NCI-H774 (cell line): ENCODE measurements around the gene BMP7.

Source experiments
- DNase-seq: peaks from one replicate; lab custom pipeline; 2025; lab: John Stamatoyannopoulos, UW

The BMP7 gene

GRCh38 chr20:57266291-57267157 is at the start of gene BMP7:
Gene BMP7 (minus strand): TSS chr20:57266641. CDS start chr20:57266122, 519 bp downstream.
- DNase-seq = peak; percentile 29

- no peak for DNase-seq
These were observed 49.6 kb upstream of the BMP7 start for GRCh38 chr20:57315976-57316480.

DNA sequence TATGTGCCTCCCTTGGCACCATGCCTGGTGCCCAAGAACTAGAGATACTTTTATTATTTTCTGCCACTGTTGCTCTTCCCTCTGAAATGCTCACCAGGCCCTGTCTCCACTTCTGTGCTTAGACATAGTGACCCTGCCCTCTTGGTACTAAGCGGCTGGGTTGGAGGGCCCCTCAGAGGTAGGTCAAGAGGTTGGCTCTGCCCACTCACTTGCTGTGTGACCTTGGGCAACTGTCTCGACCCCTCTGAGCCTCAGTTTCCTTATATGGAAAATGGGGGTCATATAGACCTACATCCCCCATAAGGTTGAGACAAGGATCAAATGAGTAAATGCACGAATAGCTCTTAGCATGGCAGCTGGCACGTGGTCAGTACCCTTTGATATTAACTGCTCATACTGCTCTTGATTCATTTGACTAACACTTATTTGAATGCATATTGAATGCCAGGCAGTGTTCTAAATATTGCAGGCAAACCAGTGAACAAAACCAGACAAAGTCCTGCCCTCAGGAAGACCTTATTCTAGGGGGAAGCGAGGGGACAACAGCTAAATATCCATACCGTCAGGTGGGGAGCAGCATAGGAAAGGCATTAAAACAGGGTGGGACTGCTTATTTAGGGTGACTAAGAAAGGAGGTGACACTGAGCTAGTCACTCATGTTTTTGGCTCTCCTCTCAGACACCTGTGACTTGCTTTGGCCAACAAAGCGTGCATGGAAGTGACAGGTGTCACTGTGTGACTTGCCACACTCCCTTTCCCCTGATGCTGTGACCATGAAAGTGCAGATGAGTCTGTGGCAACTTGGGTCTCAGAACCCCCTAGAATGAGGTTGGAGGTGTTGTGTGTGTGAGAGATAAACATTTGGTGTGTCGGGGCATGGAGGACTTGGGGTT is 48.9 kb upstream of the BMP7 start:
- DNase-seq = no peak

GRCh38 chr20:57313951-57314350 is 47.5 kb upstream of the BMP7 start:
- no peak for DNase-seq

GRCh38 chr20:57313230-57313629 is 46.8 kb upstream of the BMP7 start:
- DNase-seq = no peak

DNA sequence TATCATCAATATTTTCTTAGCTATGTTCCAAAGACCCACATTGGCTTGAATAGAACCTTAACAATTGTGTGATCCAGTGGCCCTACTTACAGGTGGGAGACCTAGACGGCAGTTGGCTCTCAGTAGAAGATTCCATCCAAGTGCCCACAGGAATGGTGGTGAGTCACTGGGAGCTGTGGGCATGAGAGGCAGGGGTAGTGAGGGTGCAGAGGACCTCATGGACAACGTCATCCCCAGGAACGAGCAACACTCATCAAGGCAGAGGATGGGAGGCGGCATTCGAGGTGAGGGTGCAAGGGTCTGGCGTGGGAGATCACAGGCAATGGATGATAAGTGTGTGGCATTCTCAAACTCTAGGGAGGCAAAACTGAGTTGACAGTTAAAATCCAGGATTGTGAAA is 45.7 kb upstream of the BMP7 start:
- DNase-seq = no peak

DNA sequence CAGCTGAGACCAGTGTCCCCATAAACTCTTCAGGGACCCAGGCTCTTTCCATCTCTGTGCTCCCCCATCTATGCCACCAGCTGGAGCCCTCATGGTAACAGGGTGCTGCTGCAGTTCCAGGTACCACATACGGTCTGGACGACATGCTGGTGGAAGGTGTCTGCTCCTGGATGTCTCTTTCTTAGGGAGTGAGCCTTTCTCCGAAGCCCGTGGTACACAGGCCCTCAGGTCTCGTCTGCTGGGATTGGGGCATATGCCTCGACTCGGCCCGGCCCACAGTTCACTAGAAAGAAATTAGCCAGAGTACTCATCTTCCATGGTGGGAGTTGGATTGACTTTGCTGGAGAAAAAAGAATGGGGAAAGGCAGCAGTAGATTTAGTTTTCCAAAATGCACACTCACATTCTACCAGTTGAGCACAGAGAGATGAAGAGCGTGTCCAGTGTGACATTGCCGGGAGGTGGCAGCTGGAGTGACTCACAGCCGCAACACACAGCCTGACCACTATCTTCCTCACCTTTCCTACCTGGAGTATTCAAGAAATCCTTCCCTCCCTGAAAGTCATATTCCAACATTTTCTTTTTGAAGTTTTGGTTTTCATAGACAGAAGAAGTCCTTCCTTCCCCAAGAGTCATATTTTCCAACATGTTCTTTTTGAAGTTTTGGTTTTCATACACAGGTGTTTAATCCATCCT is 44.5 kb upstream of the BMP7 start:
- DNase-seq = no peak

GRCh38 chr20:57309544-57310115 is 43.2 kb upstream of the BMP7 start:
- no peak for DNase-seq

DNA sequence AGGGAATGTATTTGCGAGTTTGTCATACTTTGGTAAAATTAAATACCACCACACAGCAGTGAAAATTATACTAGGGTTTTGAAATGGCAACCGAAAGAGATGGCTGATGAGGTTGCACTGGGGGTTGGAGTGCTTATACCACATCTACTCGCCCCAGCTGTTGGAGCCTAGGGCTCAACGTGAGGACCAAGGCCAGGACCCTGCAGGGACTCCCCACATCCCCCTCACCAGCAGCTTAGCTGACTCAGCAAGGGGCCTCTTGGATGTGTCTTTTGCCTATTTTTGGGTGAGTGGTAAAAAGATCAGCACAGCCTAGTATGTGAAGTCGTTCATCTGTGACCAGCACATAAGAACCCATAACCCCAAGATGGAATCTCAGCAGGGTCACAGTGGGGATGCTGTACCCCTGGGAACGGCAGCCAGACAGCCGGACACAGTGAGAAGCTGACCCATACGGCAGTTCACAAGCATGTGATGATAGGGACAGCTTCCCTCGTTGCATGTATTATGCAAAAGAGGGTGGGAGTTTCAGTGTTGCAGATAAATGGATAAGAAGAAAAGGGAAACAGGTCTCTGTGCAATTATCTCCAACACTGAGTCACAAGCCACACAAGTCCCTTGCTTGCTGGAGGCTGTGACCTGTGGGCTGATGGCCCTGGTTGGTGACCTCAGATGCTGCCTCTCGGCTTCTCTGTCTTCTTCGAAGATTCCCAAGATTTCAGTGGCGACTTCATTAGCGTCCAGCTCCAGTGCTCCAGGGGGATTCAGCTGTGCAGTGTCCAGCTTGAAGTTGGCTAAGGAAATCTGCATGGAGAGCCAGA is 42.2 kb upstream of the BMP7 start:
- DNase-seq = no peak

DNA sequence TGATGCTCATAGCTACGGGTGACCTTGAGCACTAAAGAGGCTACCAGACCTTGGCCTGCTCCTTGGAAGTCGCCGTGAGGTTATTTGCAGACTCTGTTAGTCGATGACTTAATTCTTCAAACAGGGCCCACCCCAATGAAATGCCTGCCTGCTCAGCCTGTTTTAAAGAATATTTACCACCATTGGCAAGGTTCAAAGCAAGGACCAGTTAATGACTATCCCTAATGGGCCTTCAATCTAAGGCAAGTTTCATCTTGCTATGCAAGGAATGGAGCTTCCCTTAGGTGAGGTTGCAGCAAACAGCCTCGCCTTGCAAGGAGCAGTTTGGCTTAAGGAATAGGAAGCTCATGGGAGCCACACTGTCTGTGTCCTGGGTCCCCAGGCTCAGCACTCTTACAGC is 40.3 kb upstream of the BMP7 start:
- DNase-seq = no peak

DNA sequence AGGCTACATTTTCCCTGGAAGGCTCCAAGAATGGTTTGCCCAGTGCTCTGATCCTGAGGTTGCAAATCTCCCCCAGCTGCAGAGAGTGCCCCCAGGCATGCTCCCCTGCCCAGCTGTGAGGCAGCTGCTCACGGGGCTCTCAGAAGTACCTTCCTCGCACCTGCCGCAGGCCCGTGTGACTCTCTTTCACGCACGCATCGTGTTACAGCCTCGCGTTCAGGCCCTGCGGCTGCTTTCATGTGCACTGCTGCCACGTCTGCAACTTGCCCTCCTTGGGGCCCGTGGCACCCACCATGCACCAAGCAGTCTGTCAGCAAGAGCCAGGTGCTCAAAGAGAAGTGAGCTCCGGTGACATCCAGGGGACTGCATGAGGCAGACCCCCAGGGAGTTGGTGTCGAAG is 34.6 kb upstream of the BMP7 start:
- no peak for DNase-seq

- no peak for DNase-seq
These were observed 32.0 kb upstream of the BMP7 start for GRCh38 chr20:57298457-57298856.

- DNase-seq = no peak
These were observed 28.1 kb upstream of the BMP7 start for GRCh38 chr20:57294550-57294949.

DNA sequence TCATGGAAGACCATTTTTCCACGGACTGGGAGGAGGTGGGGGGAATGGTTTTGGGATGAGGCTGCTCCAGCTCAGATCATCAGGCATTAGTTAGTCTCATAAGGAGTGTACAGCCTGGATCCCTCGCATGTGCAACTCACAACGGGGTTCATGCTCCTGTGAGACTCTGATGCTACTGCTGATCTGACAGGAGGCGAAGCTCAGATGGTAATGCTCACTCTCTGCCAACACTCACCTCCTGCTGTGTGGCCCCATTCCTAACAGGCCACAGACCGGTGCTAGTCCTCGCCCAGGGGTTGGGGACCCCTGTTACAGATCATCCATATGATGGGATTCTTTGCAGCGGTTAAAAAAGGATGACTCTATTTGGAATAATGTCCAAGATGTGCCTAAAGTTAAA is 27.6 kb upstream of the BMP7 start:
- DNase-seq = no peak

- DNase-seq = no peak
These were observed 26.2 kb upstream of the BMP7 start for GRCh38 chr20:57292611-57293010.

DNA sequence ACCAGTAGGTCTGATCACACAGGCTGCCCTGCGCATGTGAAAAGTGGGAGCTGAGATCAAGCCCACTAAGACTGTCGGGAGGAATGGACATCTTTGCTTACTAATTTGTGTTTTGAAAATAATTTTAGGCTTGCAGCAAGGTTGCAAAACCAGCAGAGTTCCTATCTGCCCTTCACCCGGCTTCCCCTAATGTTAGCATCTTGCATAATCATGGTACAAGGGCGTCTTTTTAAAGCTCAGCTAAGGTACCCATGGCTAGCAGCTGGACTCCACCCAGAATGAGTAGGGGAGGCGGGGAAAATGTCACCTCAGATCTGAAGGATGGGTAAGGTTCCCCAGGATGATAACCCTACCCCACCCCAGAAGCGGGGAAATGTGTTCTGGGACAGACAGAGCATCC is 25.3 kb upstream of the BMP7 start:
- no peak for DNase-seq

DNA sequence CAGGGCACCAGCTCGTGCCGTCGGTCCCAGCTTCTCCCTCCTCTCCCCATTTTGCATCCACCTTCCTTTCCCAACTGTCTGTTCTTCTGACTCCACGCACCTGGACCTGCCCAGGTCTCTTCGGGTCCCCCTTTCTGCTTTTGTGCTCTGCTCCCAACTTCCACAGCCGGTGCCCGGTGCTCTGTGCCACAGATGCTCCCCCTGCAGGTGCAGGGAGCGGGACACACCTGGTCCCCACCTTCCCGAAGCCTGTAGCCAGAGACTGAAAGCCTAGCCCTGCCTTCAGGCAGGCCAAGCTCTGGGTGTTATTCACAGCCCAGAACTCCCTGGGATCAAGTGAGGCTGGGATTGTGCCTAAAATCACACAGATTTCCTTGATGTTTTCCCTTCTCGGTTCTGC is 24.6 kb upstream of the BMP7 start:
- no peak for DNase-seq

- no peak for DNase-seq
These were observed 23.7 kb upstream of the BMP7 start for GRCh38 chr20:57290178-57290484.

GRCh38 chr20:57289391-57290177 is 23.1 kb upstream of the BMP7 start:
- no peak for DNase-seq

DNA sequence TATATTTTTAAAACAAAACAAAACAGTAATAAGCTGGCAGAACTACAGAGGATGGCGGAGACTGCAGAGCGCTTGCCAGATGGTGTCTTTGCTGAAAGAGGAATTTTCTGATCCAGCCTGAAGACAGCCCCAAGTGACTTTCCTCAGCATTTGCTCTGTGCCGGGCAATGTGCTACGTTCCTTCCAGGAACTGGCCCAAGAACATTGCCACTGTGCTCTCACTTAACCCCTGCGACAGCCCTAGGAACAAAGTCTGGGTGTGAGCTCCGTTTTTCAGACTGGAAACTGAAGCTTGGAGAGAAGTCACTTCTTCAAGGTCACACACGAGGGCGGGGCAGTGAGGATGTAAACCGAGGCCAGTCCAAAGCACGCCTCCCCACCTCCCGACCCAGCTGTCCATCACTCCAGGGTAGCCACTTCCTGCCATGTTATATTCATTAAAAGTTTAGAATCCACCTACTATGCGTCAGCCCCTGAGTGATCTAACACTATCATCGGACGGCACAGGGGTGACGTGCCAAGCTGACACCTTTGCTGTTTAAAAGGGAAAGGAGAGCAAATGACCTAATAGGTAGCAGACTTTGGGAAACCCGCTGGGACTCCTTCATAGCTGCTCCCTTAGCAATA is 22.3 kb upstream of the BMP7 start:
- DNase-seq = no peak
